GM21619 (cell line): Measurements from ENCODE around the gene OR6N1.

Experiments used
- ATAC-seq: cut with Tn5 transposase; IDR thresholded peaks from one replicate; pipeline ENCODE4 v1.9.1; 2021; ENCODE audit not compliant: unreplicated experiment

OR6N1 gene

GRCh38 chr1:158754420-158754819 lies 17.6 kb downstream of the OR6N1 start, which contains the start of gene OR6K6:
OR6K6 (plus strand) TSS chr1:158754720; CDS start chr1:158754888, 168 bp downstream.
- no peak for ATAC-seq

DNA sequence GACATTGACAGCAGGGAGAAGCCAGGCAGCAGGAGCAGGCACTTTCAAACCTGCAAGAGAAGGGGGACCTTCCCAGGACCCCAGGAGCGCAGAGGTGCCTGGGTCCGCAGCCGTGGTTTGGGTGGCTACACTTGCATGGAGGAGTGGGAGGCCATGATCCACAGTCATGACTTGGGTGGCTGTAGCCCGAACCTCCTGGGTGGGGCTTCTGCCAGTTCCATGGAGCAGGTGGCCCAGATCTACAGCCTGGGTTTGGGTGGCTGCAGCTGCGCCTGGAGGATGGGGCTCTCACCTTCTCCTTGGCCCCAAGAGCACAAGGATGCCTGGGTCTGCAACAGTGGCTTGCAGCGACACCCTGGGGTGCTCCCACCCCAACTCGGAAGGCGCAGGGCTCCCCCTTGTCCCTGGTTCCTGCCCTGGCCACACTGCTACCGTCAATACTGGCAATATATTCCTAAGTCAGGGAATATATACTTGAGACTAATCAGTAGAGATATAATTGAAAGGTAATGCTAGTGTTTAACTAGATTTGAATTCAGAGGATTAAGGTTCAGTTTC lies 19.8 kb downstream of the OR6N1 start:
- ATAC-seq, result no peak

DNA sequence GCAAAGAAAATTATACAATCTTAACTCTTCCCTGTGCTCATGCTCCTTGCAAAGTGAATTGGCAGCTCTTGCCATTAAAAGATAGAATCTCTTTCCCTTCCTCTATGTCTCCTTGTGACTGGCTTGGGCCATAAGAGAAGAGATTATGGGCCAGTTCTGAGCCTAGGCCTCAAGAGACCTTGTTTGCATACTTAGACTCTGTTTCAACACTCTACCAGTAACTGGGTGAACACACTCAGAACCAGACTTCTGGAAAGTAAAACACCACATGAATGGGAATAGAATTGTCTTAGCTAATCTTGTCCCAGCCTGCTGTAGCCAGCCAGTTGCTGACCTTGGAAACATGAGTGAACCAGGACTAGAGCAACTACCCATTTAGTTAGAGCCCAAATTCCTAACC lies 36.1 kb downstream of the OR6N1 start:
- ATAC-seq, result no peak

DNA sequence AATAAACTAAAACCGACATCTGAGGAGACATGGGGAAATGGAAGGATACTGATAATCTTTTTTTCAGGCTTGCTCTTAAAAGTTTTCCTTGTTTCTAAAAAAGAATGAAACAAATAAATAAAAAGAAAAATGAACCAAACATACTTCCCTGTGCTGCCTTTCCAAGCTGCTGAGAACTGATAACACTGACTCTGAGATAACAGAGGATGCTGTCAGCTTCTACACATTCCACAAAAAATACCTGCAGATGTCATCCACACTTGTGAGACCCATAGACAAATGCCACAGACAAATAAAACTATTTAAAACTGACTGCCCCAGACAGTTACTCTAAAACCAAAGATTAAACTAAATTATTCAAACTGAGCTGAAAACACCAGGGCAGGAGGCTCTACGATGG lies 39.5 kb downstream of the OR6N1 start:
- no peak for ATAC-seq

DNA sequence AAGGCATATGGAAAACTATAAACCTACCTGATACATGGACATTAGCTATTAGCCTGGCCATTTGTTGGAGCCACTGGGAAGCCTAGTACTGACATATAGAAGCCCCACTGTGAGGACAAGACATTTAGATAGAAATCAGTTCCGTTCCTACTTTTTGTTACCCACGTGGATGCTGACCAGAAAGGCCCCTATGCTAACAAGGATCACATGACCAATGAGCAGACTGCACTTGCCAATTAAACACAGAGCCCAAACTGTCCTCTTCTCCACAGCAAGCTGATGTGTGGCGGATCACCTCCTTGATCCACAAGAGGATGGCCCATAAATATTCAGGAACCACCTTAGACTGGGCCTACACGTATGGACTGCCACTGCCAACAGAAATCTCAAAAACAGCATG lies 40.3 kb downstream of the OR6N1 start:
- ATAC-seq, result no peak

DNA sequence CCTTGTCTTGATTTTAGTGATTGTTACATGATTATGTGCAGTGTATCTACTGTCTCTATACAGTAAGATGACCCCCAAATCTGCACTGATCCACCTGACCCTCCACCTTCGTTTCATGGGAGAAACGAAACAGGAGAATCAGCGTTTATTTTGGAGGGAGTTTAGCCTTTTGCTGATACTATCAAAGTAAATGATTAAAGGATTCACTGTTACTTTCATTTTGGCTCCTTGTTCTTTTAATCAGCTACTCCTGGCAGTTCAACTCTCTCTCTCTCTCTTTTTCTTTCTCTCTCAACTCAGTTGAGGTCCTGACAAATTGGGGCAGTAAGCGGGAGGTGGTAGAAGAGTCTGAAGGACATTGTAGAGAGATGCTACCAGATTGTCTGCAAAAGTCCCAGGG lies 41.5 kb downstream of the OR6N1 start:
- no peak for ATAC-seq

DNA sequence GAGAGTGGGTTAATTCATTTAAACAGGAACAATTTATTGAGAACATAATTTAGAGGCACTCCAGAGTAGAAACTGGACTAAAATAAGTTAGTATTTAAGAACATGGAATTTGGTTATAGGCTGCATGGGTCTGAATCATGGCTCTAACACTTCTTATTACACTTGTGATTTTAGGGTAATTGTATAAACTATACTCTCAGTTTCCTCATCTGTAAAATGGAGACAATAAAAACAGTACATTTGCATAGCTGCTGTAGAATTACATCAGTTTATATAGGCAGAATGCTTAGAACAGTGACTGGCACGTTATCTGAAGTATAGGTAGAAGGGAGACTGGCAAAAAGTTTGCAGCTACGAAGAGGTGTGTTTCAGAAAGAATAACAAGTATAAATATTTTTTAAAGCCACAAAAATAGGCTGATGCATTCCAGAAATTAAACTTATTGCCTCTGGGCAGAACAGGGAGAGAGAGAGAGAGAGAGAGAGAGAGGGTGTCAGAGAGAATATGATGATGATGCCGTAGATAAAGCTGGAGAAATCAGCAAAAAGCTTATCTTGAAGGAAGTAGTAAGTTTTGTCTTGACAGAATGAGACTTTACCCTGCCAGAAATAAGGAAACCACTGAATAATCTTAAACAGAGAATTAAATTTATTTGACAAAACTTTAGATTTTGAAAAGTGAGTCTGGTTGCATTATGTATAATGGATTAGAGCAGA lies 43.3 kb downstream of the OR6N1 start:
- ATAC-seq, result no peak

GRCh38 chr1:158724442-158724841 lies 47.6 kb downstream of the OR6N1 start:
- ATAC-seq, result no peak

DNA sequence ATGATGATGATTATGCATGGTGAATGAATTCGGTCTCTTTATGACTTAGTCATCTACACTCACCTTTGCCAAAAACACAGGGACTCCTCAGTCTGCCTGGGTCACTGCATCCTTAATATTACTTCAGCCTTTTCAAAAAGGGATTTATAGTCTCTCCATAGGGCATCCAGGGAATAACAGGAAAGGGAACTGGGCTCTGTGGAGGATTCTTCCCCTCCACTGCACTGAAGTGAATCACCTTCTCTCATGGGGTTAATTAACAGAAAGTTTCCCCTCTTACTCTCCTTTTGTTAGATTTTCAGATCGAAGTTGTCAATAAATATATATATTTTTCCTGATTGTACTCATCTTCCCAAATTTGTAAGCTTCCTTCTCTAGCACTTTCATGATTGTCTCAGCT lies 51.4 kb downstream of the OR6N1 start, which contains the start of gene OR6K3:
TSS of gene OR6K3 (minus strand) at position 101 of the 400 bp plus-strand sequence. CDS start 2,605 bp downstream, outside the sequence.
- ATAC-seq, result no peak

GRCh38 chr1:158719664-158720063 lies 52.3 kb downstream of the OR6N1 start:
- no peak for ATAC-seq

- ATAC-seq, result no peak
Measured at GRCh38 chr1:158717344-158717743, 54.7 kb downstream of the OR6N1 start.

DNA sequence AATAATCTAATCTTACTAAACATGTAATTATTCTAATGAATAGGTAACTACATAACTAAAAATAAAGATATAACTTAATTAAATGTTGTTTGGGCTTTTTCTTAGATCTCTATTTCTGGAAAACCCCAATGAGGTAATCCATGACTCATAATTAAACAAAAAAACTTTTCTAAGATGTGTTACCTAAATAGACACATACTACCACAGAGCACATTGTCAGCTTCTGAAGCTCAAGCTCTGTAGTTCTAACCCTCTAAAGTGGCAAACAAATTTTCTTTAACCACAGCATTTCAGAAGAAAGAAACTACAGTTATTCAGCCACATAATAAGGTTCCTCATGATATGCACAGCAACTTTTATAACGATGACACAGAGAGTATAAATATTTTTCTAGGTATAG lies 55.7 kb downstream of the OR6N1 start:
- ATAC-seq, result peak; percentile 80

GRCh38 chr1:158714754-158715153 lies 57.2 kb downstream of the OR6N1 start:
- no peak for ATAC-seq
